SKM-1 (cell line): ENCODE measurements around the gene MINAR2.
A peak's percentile ranks its signal among the peaks of the same experiment; 100 is the strongest.

ENCODE experiments used
- DNase-seq: peaks from one replicate; lab custom pipeline; 2025; ENCODE audit not compliant: unreplicated experiment; lab: John Stamatoyannopoulos, UW

The MINAR2 gene

GRCh38 chr5:129747572-129748407 is at the start of gene MINAR2:
Gene MINAR2, plus strand, starts transcription at chr5:129748094. Its CDS starts 97 bp downstream, at chr5:129748191.
- no peak for DNase-seq

- DNase-seq, result no peak
Measured at GRCh38 chr5:129698661-129699060, 49.2 kb upstream of the MINAR2 start.

GRCh38 chr5:129716235-129716634 is 31.7 kb upstream of the MINAR2 start:
- DNase-seq, result no peak

GRCh38 chr5:129716651-129717050 is 31.2 kb upstream of the MINAR2 start:
- no peak for DNase-seq

- DNase-seq, result no peak
Measured at GRCh38 chr5:129717751-129718310, 30.1 kb upstream of the MINAR2 start.

GRCh38 chr5:129718471-129719090 is 29.3 kb upstream of the MINAR2 start:
- DNase-seq, result no peak

- no peak for DNase-seq
Measured at GRCh38 chr5:129724222-129724621, 23.7 kb upstream of the MINAR2 start.

- no peak for DNase-seq
Measured at GRCh38 chr5:129724647-129725046, 23.2 kb upstream of the MINAR2 start.

GRCh38 chr5:129739773-129740172 is 8.1 kb upstream of the MINAR2 start:
- DNase-seq, result no peak

GRCh38 chr5:129743541-129744187 is 4.2 kb upstream of the MINAR2 start:
- no peak for DNase-seq

GRCh38 chr5:129745997-129746396 is 1.9 kb upstream of the MINAR2 start:
- DNase-seq, result no peak

GRCh38 chr5:129746876-129747275 is 1.0 kb upstream of the MINAR2 start:
- DNase-seq, result no peak

- no peak for DNase-seq
Measured at GRCh38 chr5:129748913-129749880, 1.3 kb downstream of the MINAR2 start.

- no peak for DNase-seq
Measured at GRCh38 chr5:129760636-129761325, 12.9 kb downstream of the MINAR2 start.

- DNase-seq, result no peak
Measured at GRCh38 chr5:129763651-129764050, 15.8 kb downstream of the MINAR2 start.

GRCh38 chr5:129766798-129767197 is 18.9 kb downstream of the MINAR2 start:
- no peak for DNase-seq

- peak; percentile 84 for DNase-seq
Measured at GRCh38 chr5:129767927-129768380, 20.1 kb downstream of the MINAR2 start.

GRCh38 chr5:129768735-129769134 is 20.8 kb downstream of the MINAR2 start:
- DNase-seq, result no peak

- no peak for DNase-seq
Measured at GRCh38 chr5:129770024-129770820, 22.3 kb downstream of the MINAR2 start.
